Heart left ventricle (tissue), 16 donors: Measurements from ENCODE around the gene MAGI2. TPM values are rescaled to one million over a fixed set of nuclear protein-coding genes. Genes with fewer than 3 reads are reported as not detected.

Experiments
- ATAC-seq, 4 donors: fragments of 200-7000 bp; cut with Tn5 transposase; one replicate each; pipeline ENCODE4 v1.9.1; 2020 to 2022; ENCODE audit warnings: moderate library complexity in 4 of 4, mild to moderate bottlenecking in 3 of 4, moderate number of reproducible peaks in 1 of 4
- DNase-seq, 5 donors: peaks; one replicate each; pipeline ENCODE4 v3.0.0-alpha.2; 2020
- H3K27ac ChIP-seq, 12 donors: fragments of 200-600 bp; sonication (generic) in 4 of 12; one replicate each; pipeline versions ENCODE4 v1.5.0 to v1.8.0; 2016 to 2022; ENCODE audit warnings: mild to moderate bottlenecking in 2 of 12
- H3K27me3 ChIP-seq, 9 donors: fragments of 200-600 bp; sonication (generic) in 2 of 9; one replicate each; pipeline versions ENCODE4 v1.5.1 to v1.8.0; 2016 to 2022; ENCODE audit warnings: mild to moderate bottlenecking in 3 of 9
- H3K36me3 ChIP-seq, 9 donors: fragments of 200-600 bp; sonication (generic) in 2 of 9; one replicate each; pipeline versions ENCODE4 v1.5.0 to v1.8.0; 2018 to 2022; ENCODE audit warnings: mild to moderate bottlenecking in 2 of 9
- H3K4me1 ChIP-seq, 12 donors: fragments of 200-600 bp; sonication (generic) in 4 of 12; one replicate each; pipeline versions ENCODE4 v1.5.0 to v1.8.0; 2016 to 2022; ENCODE audit warnings: mild to moderate bottlenecking in 3 of 12
- H3K4me3 ChIP-seq, 12 donors: fragments of 200-600 bp; sonication (generic) in 4 of 12; one replicate each; pipeline versions ENCODE4 v1.5.0 to v1.8.0; 2017 to 2022; ENCODE audit warnings: mild to moderate bottlenecking in 9 of 12, moderate library complexity in 4 of 12
- H3K9me3 ChIP-seq, 12 donors: fragments of 200-600 bp; sonication (generic) in 4 of 12; one replicate each; pipeline versions ENCODE4 v1.5.0 to v1.8.0; 2016 to 2022; ENCODE audit warnings: mild to moderate bottlenecking in 1 of 12
- CTCF ChIP-seq, 12 donors: fragments of 200-600 bp; sonication (generic) in 4 of 12; IDR thresholded peaks; one replicate each; pipeline versions ENCODE4 v1.5.0 to v1.8.0; 2018 to 2022; ENCODE audit warnings: antibody characterized with exemption in 12 of 12, mild to moderate bottlenecking in 5 of 12
- POLR2A ChIP-seq, 2 donors: fragments of 450-650 bp; IDR thresholded peaks; one replicate each; pipeline ENCODE4 v1.6.1; 2017; ENCODE audit warnings: antibody characterized with exemption in 2 of 2, mild to moderate bottlenecking in 2 of 2, moderate library complexity in 2 of 2
- WGBS, 4 donors: extraction: QIAGEN DNeasy Blood & Tissue Kit in 2 of 4; methylation state at CpG; one replicate each; pipeline versions ENCODE4 v1.1.5 to v1.1.7; 2013 to 2018; 5-methylcytosine and 5-hydroxymethylcytosine counted together
- intact Hi-C, 10 donors: fragments of 100-400 bp; cut with DNase I; formaldehyde crosslinking; loops; one replicate each; pipeline versions ENCODE4 v1.11.1 to v1.14.2; 2022
- polyA plus RNA-seq, 2 donors: library from polyadenylated mRNA; stranded (reverse); fragments of 200-250 nt; gene quantifications; one replicate each; pipeline ENCODE4 v1.2.3, GENCODE V29; 2013
- total RNA-seq, 9 donors: library from RNA; depleted of rRNA in 2 of 9; stranded (reverse); fragments of >200 nt in 2 of 9; fragmentation: NEBNext Ultra II Directional in 3 of 9; extraction: Animal tissue kit (Norgen Biotek cat#: 25700) in 3 of 9; gene quantifications; one replicate each; pipeline versions ENCODE4 v1.1.0 to v1.2.4, GENCODE V29; 2016 to 2023
- donor health status: ischemic (EF 13 %, LVEDD 7.1; RV severe dilation, severe dysfunction).
- donor health status: healthy with polysubstance abuse.
- donor health status: DM: no; HTN: yes; CAD: no.
- donor health status: DM: no; HTN: no; CAD: no.
- donor health status: ischemic (EF 25% LVEDD 6.9; RV normal size, moderate dysfunction).
- donor health status: ischemic (EF 25% LVEDD 5.7; RV mildly dilated, moderate dysfunction).
- donor health status: healthy.
- donor health status: DM: yes; HTN: yes; CAD: no.
- donor health status: ischemic (EF 35%, LVEDD 5.7; RV mildly dilated, moderate dysfunction).
- donor health status: nonischemic (EF 11% LVEDD 7.7; RV severe dilation, severe dysfunction).
- donor health status: DM: yes; HTN: yes; CAD: no.
- donor health status: PGD.
- donor health status: ischemic (EF 29% LVEDD 5.4; RV normal size, mild dysfunction).
- donor health status: nonischemic (EF 23%, LVEDD 6.1; RV moderate dilation, normal function).

The MAGI2 gene
- total and polyA plus RNA-seq, 11 donors = 1.1 to 6.8 (median 3.8) TPM

- H3K4me3 ChIP-seq = no peak overlapping the region
- peaks cover 0 to 11% (median 0%) of the 10 kb centered on the region in 12 donors for H3K9me3 ChIP-seq
- ATAC-seq = no peak
- no peak for DNase-seq
- intact Hi-C loops = no loop called here
- H3K4me1 ChIP-seq = no peaks in the 10 kb centered on the region
- WGBS, 4 donors = 88 to 92% (median 91%) methylated on average over 2 of the region's 2 CpGs
- H3K27ac ChIP-seq = no peak overlapping the region
- H3K36me3 ChIP-seq = no peaks in the 10 kb centered on the region
- no peaks in the 10 kb centered on the region for H3K27me3 ChIP-seq
- TF ChIP-seq CTCF (IDR thresholded peaks at IDR 0.05) (no peak), POLR2A (IDR thresholded peaks at IDR 0.05) (no peak)
These were observed 804.2 kb downstream of the MAGI2 start for GRCh38 chr7:78649236-78649635.

- H3K27ac ChIP-seq = no peak overlapping the region
- intact Hi-C loops = no loop called here
- no peak for ATAC-seq
- H3K27me3 ChIP-seq = no peaks in the 10 kb centered on the region
- TF ChIP-seq CTCF (IDR thresholded peaks at IDR 0.05) (no peak), POLR2A (IDR thresholded peaks at IDR 0.05) (no peak)
- no peaks in the 10 kb centered on the region for H3K36me3 ChIP-seq
- no peaks in the 10 kb centered on the region for H3K4me1 ChIP-seq
- DNase-seq = no peak
- no peak overlapping the region for H3K4me3 ChIP-seq
- peaks cover 0 to under 1% (median 0%) of the 10 kb centered on the region in 12 donors for H3K9me3 ChIP-seq
These were observed 810.7 kb downstream of the MAGI2 start for GRCh38 chr7:78642751-78643150.

- no peak for TF ChIP-seq POLR2A (IDR thresholded peaks at IDR 0.05)
- TF ChIP-seq CTCF (IDR thresholded peaks at IDR 0.05) = no peak
- no peak for DNase-seq
- H3K9me3 ChIP-seq = no peaks in the 10 kb centered on the region
- no peaks in the 10 kb centered on the region for H3K4me1 ChIP-seq
- no peak overlapping the region for H3K27ac ChIP-seq
- ATAC-seq = no peak
- H3K36me3 ChIP-seq = no peaks in the 10 kb centered on the region
- H3K4me3 ChIP-seq = no peak overlapping the region
- no peaks in the 10 kb centered on the region for H3K27me3 ChIP-seq
- intact Hi-C loops = no loop called here
These were observed 815.1 kb downstream of the MAGI2 start for GRCh38 chr7:78638364-78638763.

GRCh38 chr7:78636727-78637126, 816.7 kb downstream of the MAGI2 start:
- intact Hi-C loops = no loop called here
- Histone ChIP-seq H3K27ac (no peak overlapping the region), H3K4me3 (no peak overlapping the region), H3K9me3 (no peaks in the 10 kb centered on the region), H3K36me3 (no peaks in the 10 kb centered on the region), H3K27me3 (no peaks in the 10 kb centered on the region), H3K4me1 (no peaks in the 10 kb centered on the region)
- 91 to 96% (median 91%) methylated on average over 6 of the region's 6 CpGs for WGBS, 4 donors
- TF ChIP-seq POLR2A (IDR thresholded peaks at IDR 0.05) (no peak), CTCF (IDR thresholded peaks at IDR 0.05) (no peak)
- no peak for ATAC-seq
- no peak for DNase-seq
